ENCODE data around the gene TMC5. TPM values are rescaled to one million over a fixed set of nuclear protein-coding genes. Genes with fewer than 3 reads are reported as not detected.

TMC5 gene
- total RNA-seq, 2 donors from 2014 or later = 0.16 TPM; not detected in 1

DNA sequence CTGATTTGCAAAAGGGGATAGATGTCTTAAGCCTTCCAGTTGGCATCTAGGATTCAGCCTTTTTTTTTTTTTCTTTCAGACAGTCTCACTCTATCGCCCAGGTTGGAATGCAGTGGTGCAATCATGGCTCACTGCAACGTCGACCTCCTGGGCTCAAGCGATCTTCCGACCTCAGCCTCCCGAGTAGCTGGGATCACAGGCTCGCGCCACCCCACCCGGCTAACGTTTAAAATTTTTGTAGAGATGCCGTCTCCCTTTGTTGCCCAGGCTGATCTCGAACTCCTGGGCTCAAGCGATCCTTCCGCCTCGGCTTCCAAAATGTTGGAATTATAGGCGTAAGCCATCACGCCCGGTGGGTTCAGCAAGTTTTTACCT lies 105.5 kb downstream of the TMC5 start:
- Histone ChIP-seq H3K9me3 (no peaks in the 10 kb centered on the region), H3K4me1 (peaks cover 0 to 40% of the 10 kb centered on the region in 2 donors), H3K4me3 (no peak overlapping the region), H3K27me3 (no peaks in the 10 kb centered on the region), H3K27ac (no peak overlapping the region), H3K36me3 (peaks cover under 1% of the 10 kb centered on the region)
- DNase-seq (ENCODE audit: low spot score) = no peak
- TF ChIP-seq, protein P1, sequence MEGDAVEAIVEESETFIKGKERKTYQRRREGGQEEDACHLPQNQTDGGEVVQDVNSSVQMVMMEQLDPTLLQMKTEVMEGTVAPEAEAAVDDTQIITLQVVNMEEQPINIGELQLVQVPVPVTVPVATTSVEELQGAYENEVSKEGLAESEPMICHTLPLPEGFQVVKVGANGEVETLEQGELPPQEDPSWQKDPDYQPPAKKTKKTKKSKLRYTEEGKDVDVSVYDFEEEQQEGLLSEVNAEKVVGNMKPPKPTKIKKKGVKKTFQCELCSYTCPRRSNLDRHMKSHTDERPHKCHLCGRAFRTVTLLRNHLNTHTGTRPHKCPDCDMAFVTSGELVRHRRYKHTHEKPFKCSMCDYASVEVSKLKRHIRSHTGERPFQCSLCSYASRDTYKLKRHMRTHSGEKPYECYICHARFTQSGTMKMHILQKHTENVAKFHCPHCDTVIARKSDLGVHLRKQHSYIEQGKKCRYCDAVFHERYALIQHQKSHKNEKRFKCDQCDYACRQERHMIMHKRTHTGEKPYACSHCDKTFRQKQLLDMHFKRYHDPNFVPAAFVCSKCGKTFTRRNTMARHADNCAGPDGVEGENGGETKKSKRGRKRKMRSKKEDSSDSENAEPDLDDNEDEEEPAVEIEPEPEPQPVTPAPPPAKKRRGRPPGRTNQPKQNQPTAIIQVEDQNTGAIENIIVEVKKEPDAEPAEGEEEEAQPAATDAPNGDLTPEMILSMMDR (IDR thresholded peaks at IDR 0.05) = no peak

DNA sequence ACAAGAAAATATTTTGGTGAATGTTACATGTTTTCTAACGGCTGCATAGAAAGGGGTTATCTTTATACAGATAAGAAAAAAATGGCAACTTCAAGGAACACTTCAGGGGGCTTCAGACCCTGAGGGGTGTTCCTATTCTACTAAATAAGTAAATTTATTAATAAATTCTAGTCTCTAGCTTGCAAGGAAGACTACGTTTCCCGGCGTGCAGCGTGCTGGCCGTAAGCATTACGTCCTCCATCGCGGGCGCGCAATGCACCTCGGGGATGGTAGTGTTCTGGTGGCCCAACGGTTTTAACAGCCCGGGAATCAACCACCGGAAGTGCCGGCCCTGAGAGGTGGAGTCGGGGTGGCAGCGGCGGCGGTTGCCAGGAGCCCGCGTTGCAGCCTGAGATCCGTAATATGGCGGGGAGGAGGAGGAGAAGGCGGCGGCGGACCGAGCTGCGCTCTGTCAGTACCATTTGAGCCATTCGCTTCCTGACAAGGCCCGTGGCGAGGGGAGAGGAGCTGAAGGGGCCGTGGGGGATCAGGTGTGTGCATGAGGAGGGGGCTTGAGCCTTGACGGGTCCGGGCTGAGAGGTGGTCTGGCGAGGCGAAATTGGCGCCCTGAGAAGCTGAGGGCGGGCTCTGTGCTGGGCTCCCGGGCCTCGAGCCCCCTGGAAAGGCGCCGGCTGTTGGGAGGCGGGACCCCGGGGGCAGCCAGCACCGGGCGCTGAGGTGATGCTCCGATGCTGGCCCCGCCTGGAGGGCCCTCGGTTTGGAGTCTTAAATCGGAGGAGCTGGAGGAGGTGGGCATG lies 106.1 kb downstream of the TMC5 start, which contains the start of gene CCP110:
TSS of gene CCP110 (plus strand) at position 384 of the 797 bp plus-strand sequence. CDS start 3,940 bp downstream, outside the sequence.
- Histone ChIP-seq H3K9me3 (no peaks in the 10 kb centered on the region), H3K36me3 (peaks cover 6% of the 10 kb centered on the region), H3K4me3 (peak within 1 kb of the TSS; percentile 97 to 98), H3K4me1 (peaks cover 0 to 40% of the 10 kb centered on the region in 2 donors), H3K27me3 (no peaks in the 10 kb centered on the region), H3K27ac (peak within 1 kb of the TSS; percentile 52 to 79)
- TF ChIP-seq, protein P1 (IDR thresholded peaks at IDR 0.05) = no peak
- peak; percentile 98 for DNase-seq (ENCODE audit: low spot score)

DNA sequence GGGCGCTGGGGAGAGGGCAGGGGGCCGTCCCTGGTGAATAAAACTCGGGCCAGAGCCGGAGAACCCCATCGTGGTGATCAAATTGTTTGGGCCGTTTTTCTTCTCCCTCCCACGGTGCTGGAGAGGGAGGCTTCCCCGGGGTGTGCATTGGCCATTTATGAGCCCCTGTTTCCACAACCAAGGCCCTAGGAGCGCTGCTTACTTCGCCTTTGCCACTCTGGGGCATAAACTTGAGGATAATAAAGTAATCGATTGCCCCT lies 106.6 kb downstream of the TMC5 start:
- TF ChIP-seq, protein P1 (IDR thresholded peaks at IDR 0.05) = no peak
- Histone ChIP-seq H3K4me3 (peak overlapping the region; percentile 97 to 98), H3K36me3 (peaks cover 10% of the 10 kb centered on the region), H3K27me3 (no peaks in the 10 kb centered on the region), H3K9me3 (no peaks in the 10 kb centered on the region), H3K27ac (peak overlapping the region; percentile 52 to 79), H3K4me1 (peaks cover 0 to 37% of the 10 kb centered on the region in 2 donors)
- DNase-seq (ENCODE audit: low spot score) = no peak

DNA sequence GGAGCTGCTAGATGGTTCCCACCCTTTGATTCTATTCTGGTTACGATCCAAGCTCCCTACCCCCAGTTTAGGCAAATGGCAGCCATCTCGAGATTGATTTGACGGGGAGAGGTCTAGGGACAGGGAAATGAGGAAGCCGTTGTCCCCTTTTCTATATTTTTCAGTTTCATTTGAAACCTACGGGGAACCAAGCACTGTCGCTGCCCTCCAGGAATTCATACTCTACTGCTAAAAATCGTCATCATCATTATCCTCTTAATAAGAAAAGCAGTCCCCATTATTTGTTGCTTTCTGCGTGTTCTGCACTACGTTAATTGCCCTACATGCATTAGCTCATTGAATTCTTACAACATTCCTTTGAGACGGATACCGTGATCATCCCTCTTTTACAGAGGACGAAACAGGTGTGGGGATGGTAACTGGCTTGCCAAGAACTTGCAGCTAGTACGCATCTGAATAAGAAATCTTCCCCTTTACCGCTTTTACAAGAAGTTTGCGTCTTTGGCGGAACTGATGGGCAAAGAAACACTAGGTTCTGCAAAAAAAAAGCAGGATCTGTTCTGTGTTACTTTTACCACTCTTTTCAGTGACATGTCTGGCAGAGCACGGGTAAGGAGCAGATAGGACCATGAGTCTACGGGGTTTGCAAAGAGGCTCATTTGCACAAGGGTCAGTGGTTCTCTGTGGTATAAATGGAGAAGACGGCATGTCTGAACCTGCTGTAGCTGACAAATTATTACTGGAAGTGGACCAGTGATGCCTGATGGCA lies 107.1 kb downstream of the TMC5 start:
- Histone ChIP-seq H3K36me3 (peaks cover 10% of the 10 kb centered on the region), H3K4me3 (peak overlapping the region; percentile 97 to 98), H3K9me3 (no peaks in the 10 kb centered on the region), H3K4me1 (peaks cover 0 to 33% of the 10 kb centered on the region in 2 donors), H3K27ac (peak overlapping the region; percentile 52 to 79), H3K27me3 (no peaks in the 10 kb centered on the region)
- TF ChIP-seq, protein P1 (IDR thresholded peaks at IDR 0.05) = no peak
- no peak for DNase-seq (ENCODE audit: low spot score)

DNA sequence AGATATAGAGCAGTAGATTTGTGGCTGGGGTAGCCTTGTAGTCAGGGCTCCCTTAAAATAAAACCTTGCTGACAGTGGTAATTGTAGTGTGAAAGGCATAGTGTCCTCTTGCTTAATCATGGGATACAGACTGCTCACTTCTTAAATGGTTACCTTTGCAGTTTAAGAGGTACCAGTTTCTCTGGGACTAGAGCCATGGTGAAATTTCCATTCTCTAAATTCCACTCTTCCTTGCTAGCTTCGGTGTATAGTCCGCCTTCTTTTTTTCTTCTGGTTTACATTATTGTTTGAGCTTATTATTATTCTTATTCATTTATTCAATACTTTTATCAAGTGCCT lies 107.7 kb downstream of the TMC5 start:
- Histone ChIP-seq H3K4me1 (peaks cover 0 to 28% of the 10 kb centered on the region in 2 donors), H3K27ac (no peak overlapping the region), H3K36me3 (peaks cover 10% of the 10 kb centered on the region), H3K4me3 (peak overlapping the region in 1 of 2 donors; percentile 98), H3K27me3 (no peaks in the 10 kb centered on the region), H3K9me3 (no peaks in the 10 kb centered on the region)
- TF ChIP-seq, protein P1 (IDR thresholded peaks at IDR 0.05) = no peak
- DNase-seq (ENCODE audit: low spot score) = no peak

Measured in right atrium auricular region (tissue), 2 donors.